Mucosa of stomach (tissue), 1 donor: ENCODE results near the gene PRRG2.
A peak's percentile ranks its signal among the peaks of the same experiment; 100 is the strongest.

Source experiments
- H3K27me3 ChIP-seq: one replicate; pipeline ENCODE4 v1.7.0; 2013; ENCODE audit warnings: mild to moderate bottlenecking, low read length; ENCODE audit not compliant: control insufficient read depth, insufficient read depth
- H3K36me3 ChIP-seq: one replicate; pipeline ENCODE4 v1.7.0; 2013; ENCODE audit warnings: low read length; ENCODE audit not compliant: control insufficient read depth, insufficient read depth
- H3K4me1 ChIP-seq: one replicate; pipeline ENCODE4 v1.7.0; 2013; ENCODE audit warnings: mild to moderate bottlenecking, low read length; ENCODE audit not compliant: control insufficient read depth, insufficient read depth
- H3K4me3 ChIP-seq: one replicate; pipeline ENCODE4 v1.7.0; 2013; ENCODE audit warnings: low read length
- H3K9ac ChIP-seq: one replicate; pipeline ENCODE4 v1.7.0; 2013; ENCODE audit warnings: mild to moderate bottlenecking, low read length, moderate library complexity
- H3K9me3 ChIP-seq: one replicate; pipeline ENCODE4 v1.7.0; 2013; ENCODE audit warnings: mild to moderate bottlenecking, low read length, moderate library complexity; ENCODE audit not compliant: control insufficient read depth
- donor health status: Pancreatic carcinoma.

PRRG2 gene

GRCh38 chr19:49580264-49581006, 681 bp upstream of the PRRG2 start, which contains the start of gene NOSIP:
NOSIP (minus strand) TSS chr19:49580556; CDS start chr19:49560691, 19,865 bp downstream.
- Histone ChIP-seq H3K4me1 (peaks cover 17% of the 10 kb centered on the region), H3K27me3 (no peaks in the 10 kb centered on the region)

GRCh38 chr19:49583239-49583638, 2.1 kb downstream of the PRRG2 start:
- Histone ChIP-seq H3K9me3 (no peaks in the 10 kb centered on the region), H3K4me1 (peaks cover 17% of the 10 kb centered on the region), H3K36me3 (no peaks in the 10 kb centered on the region), H3K9ac (no peak overlapping the region), H3K27me3 (no peaks in the 10 kb centered on the region), H3K4me3 (no peak overlapping the region)

More at GRCh38 chr19:49580264-49581006, 681 bp upstream of the PRRG2 start, which contains the start of gene NOSIP:
- no peaks in the 10 kb centered on the region for H3K9me3 ChIP-seq
- H3K36me3 ChIP-seq = no peaks in the 10 kb centered on the region
- peak within 1 kb of the TSS; percentile 72 for H3K9ac ChIP-seq
- peak within 1 kb of the TSS; percentile 51 for H3K4me3 ChIP-seq

GRCh38 chr19:49585023-49585422, 3.9 kb downstream of the PRRG2 start:
- Histone ChIP-seq H3K27me3 (no peaks in the 10 kb centered on the region), H3K9ac (no peak overlapping the region), H3K9me3 (no peaks in the 10 kb centered on the region), H3K36me3 (no peaks in the 10 kb centered on the region), H3K4me3 (no peak overlapping the region), H3K4me1 (peaks cover 5% of the 10 kb centered on the region)

- peaks cover 2% of the 10 kb centered on the region for H3K4me1 ChIP-seq
- H3K4me3 ChIP-seq = no peak overlapping the region
- no peaks in the 10 kb centered on the region for H3K27me3 ChIP-seq
- no peaks in the 10 kb centered on the region for H3K36me3 ChIP-seq
- no peak overlapping the region for H3K9ac ChIP-seq
- H3K9me3 ChIP-seq = no peaks in the 10 kb centered on the region
These were observed 6.1 kb downstream of the PRRG2 start for GRCh38 chr19:49587227-49587626.

GRCh38 chr19:49588365-49589122, 7.4 kb downstream of the PRRG2 start:
- Histone ChIP-seq H3K27me3 (no peaks in the 10 kb centered on the region), H3K36me3 (no peaks in the 10 kb centered on the region), H3K9me3 (no peaks in the 10 kb centered on the region), H3K4me3 (no peak overlapping the region), H3K9ac (no peak overlapping the region), H3K4me1 (peaks cover 11% of the 10 kb centered on the region)

- peaks cover 18% of the 10 kb centered on the region for H3K4me1 ChIP-seq
- no peak overlapping the region for H3K9ac ChIP-seq
- no peaks in the 10 kb centered on the region for H3K36me3 ChIP-seq
- no peak overlapping the region for H3K4me3 ChIP-seq
- H3K9me3 ChIP-seq = no peaks in the 10 kb centered on the region
- no peaks in the 10 kb centered on the region for H3K27me3 ChIP-seq
These were observed 8.4 kb downstream of the PRRG2 start for GRCh38 chr19:49589502-49589905.

- no peaks in the 10 kb centered on the region for H3K36me3 ChIP-seq
- peak overlapping the region; percentile 64 for H3K9ac ChIP-seq
These were observed 9.2 kb downstream of the PRRG2 start for GRCh38 chr19:49590071-49590970.

GRCh38 chr19:49590971-49591730, 10.0 kb downstream of the PRRG2 start, which contains the start of gene PRR12:
PRR12 (plus strand) TSS chr19:49591182; CDS start chr19:49591655, 473 bp downstream.
- Histone ChIP-seq H3K9ac (peak within 1 kb of the TSS; percentile 64), H3K27me3 (no peaks in the 10 kb centered on the region), H3K4me1 (peaks cover 20% of the 10 kb centered on the region), H3K36me3 (no peaks in the 10 kb centered on the region), H3K4me3 (peak within 1 kb of the TSS; percentile 77), H3K9me3 (no peaks in the 10 kb centered on the region)

More at GRCh38 chr19:49590071-49590970, 9.2 kb downstream of the PRRG2 start:
- Histone ChIP-seq H3K9me3 (no peaks in the 10 kb centered on the region), H3K4me1 (peaks cover 20% of the 10 kb centered on the region), H3K27me3 (no peaks in the 10 kb centered on the region), H3K4me3 (peak overlapping the region; percentile 72)

GRCh38 chr19:49591731-49592485, 10.8 kb downstream of the PRRG2 start:
- Histone ChIP-seq H3K9ac (peak overlapping the region; percentile 54), H3K27me3 (no peaks in the 10 kb centered on the region), H3K9me3 (no peaks in the 10 kb centered on the region), H3K4me3 (peak overlapping the region; percentile 77), H3K4me1 (peaks cover 20% of the 10 kb centered on the region), H3K36me3 (no peaks in the 10 kb centered on the region)

- peaks cover 20% of the 10 kb centered on the region for H3K4me1 ChIP-seq
- no peaks in the 10 kb centered on the region for H3K36me3 ChIP-seq
- H3K27me3 ChIP-seq = no peaks in the 10 kb centered on the region
- H3K9ac ChIP-seq = peak overlapping the region; percentile 54
- no peaks in the 10 kb centered on the region for H3K9me3 ChIP-seq
- H3K4me3 ChIP-seq = peak overlapping the region; percentile 77
These were observed 11.5 kb downstream of the PRRG2 start for GRCh38 chr19:49592486-49593232.
